ENCODE data around the gene TTC32.

GRCh38 chr2:19899985-19900930, 1.5 kb downstream of the TTC32 start:
- no peak for TF ChIP-seq MYC (IDR thresholded peaks at IDR 0.05; ENCODE audit: low read depth, low read length)
- TF ChIP-seq CTCF (IDR thresholded peaks at IDR 0.05; ENCODE audit: extremely low read depth in 1 of 2, insufficient read depth in 1 of 2, low read depth in 1 of 2, low read length in 2 of 2), result no peak
- no peak for TF ChIP-seq EZH2 (IDR thresholded peaks at IDR 0.05; ENCODE audit: borderline replicate concordance, low read depth, low read length, severe bottlenecking)
- no peak for TF ChIP-seq POLR2A (IDR thresholded peaks at IDR 0.05; ENCODE audit: low read depth, low read length)
- no peak for TF ChIP-seq GATA2 (IDR thresholded peaks at IDR 0.05; ENCODE audit: insufficient read depth, insufficient read length, low read depth, low read length)
- no peak for TF ChIP-seq MAX (IDR thresholded peaks at IDR 0.05; ENCODE audit: insufficient read depth, insufficient read length)

All from endothelial cell of umbilical vein (primary cell).